GM18870 (cell line): Measurements from ENCODE around the gene C19orf47.

Experiments
- ATAC-seq: cut with Tn5 transposase; IDR thresholded peaks from one replicate; pipeline ENCODE4 v1.9.1; 2021; ENCODE audit warnings: moderate library complexity; ENCODE audit not compliant: unreplicated experiment

The C19orf47 gene

GRCh38 chr19:40321076-40321475 lies 27.1 kb downstream of the C19orf47 start:
- no peak for ATAC-seq

GRCh38 chr19:40320558-40320935 lies 27.6 kb downstream of the C19orf47 start:
- no peak for ATAC-seq

- ATAC-seq: no peak
These were observed 30.9 kb downstream of the C19orf47 start for GRCh38 chr19:40317338-40317737.

GRCh38 chr19:40315812-40316470 lies 32.3 kb downstream of the C19orf47 start:
- no peak for ATAC-seq

GRCh38 chr19:40314656-40315055 lies 33.5 kb downstream of the C19orf47 start:
- ATAC-seq: no peak

GRCh38 chr19:40313229-40313983 lies 34.8 kb downstream of the C19orf47 start:
- no peak for ATAC-seq

GRCh38 chr19:40312533-40312932 lies 35.7 kb downstream of the C19orf47 start:
- no peak for ATAC-seq

GRCh38 chr19:40309666-40310065 lies 38.5 kb downstream of the C19orf47 start:
- no peak for ATAC-seq

GRCh38 chr19:40305403-40305802 lies 42.8 kb downstream of the C19orf47 start:
- no peak for ATAC-seq

- ATAC-seq: no peak
These were observed 43.9 kb downstream of the C19orf47 start for GRCh38 chr19:40304306-40304705.

GRCh38 chr19:40303765-40304164 lies 44.4 kb downstream of the C19orf47 start:
- ATAC-seq: no peak

- ATAC-seq: no peak
These were observed 45.8 kb downstream of the C19orf47 start for GRCh38 chr19:40302224-40303011.

- no peak for ATAC-seq
These were observed 47.5 kb downstream of the C19orf47 start for GRCh38 chr19:40300668-40301067.

- no peak for ATAC-seq
These were observed 50.2 kb downstream of the C19orf47 start for GRCh38 chr19:40298026-40298425.

GRCh38 chr19:40294560-40294959 lies 53.6 kb downstream of the C19orf47 start:
- no peak for ATAC-seq

GRCh38 chr19:40286971-40287421 lies 61.2 kb downstream of the C19orf47 start:
- no peak for ATAC-seq

GRCh38 chr19:40286235-40286970 lies 61.8 kb downstream of the C19orf47 start:
- no peak for ATAC-seq

- ATAC-seq: peak; percentile 85
These were observed 62.6 kb downstream of the C19orf47 start for GRCh38 chr19:40285353-40286234.

GRCh38 chr19:40284501-40285352 lies 63.5 kb downstream of the C19orf47 start, which contains the start of gene AKT2:
AKT2 (minus strand) TSS chr19:40285345; CDS start chr19:40265267, 20,078 bp downstream.
- ATAC-seq: no peak
